Epidermal melanocyte (primary cell): Measurements from ENCODE around the gene SKOR1.

ENCODE experiments used
- DNase-seq: peaks from one replicate; pipeline ENCODE4 v3.0.0; 2011; ENCODE audit warnings: low spot score; ENCODE audit not compliant: insufficient read length

The SKOR1 gene

GRCh38 chr15:67824976-67825880 lies at the start of gene SKOR1:
SKOR1 (plus strand) TSS chr15:67825509; CDS start chr15:67825603, 94 bp downstream.
- DNase-seq = no peak

- no peak for DNase-seq
Observed at GRCh38 chr15:67775998-67776397, 49.3 kb upstream of the SKOR1 start.

GRCh38 chr15:67776600-67776999 lies 48.7 kb upstream of the SKOR1 start:
- DNase-seq = no peak

- DNase-seq = no peak
Observed at GRCh38 chr15:67777071-67777470, 48.2 kb upstream of the SKOR1 start.

- DNase-seq = no peak
Observed at GRCh38 chr15:67777773-67778172, 47.5 kb upstream of the SKOR1 start.

- DNase-seq = no peak
Observed at GRCh38 chr15:67778968-67779548, 46.3 kb upstream of the SKOR1 start.

GRCh38 chr15:67779549-67780111 lies 45.7 kb upstream of the SKOR1 start:
- no peak for DNase-seq

GRCh38 chr15:67781061-67781460 lies 44.2 kb upstream of the SKOR1 start:
- no peak for DNase-seq

- no peak for DNase-seq
Observed at GRCh38 chr15:67781907-67782690, 43.2 kb upstream of the SKOR1 start.

GRCh38 chr15:67782691-67782991 lies 42.7 kb upstream of the SKOR1 start:
- DNase-seq = no peak

- DNase-seq = no peak
Observed at GRCh38 chr15:67783303-67783702, 42.0 kb upstream of the SKOR1 start.

GRCh38 chr15:67784090-67784781 lies 41.1 kb upstream of the SKOR1 start:
- DNase-seq = no peak

- DNase-seq = no peak
Observed at GRCh38 chr15:67784856-67785430, 40.4 kb upstream of the SKOR1 start.

- no peak for DNase-seq
Observed at GRCh38 chr15:67785431-67785830, 39.9 kb upstream of the SKOR1 start.

GRCh38 chr15:67786646-67787045 lies 38.7 kb upstream of the SKOR1 start:
- DNase-seq = no peak

GRCh38 chr15:67788986-67789385 lies 36.3 kb upstream of the SKOR1 start:
- DNase-seq = no peak

- DNase-seq = no peak
Observed at GRCh38 chr15:67790610-67791319, 34.5 kb upstream of the SKOR1 start.

GRCh38 chr15:67792250-67792942 lies 32.9 kb upstream of the SKOR1 start:
- DNase-seq = no peak

GRCh38 chr15:67794832-67795574 lies 30.3 kb upstream of the SKOR1 start:
- DNase-seq = no peak
